RWPE2 (cell line): Measurements from ENCODE around the gene FBXW4.

Experiments used
- ATAC-seq: fragments of 200-7000 bp; cut with Tn5 transposase; 3 replicates; pipeline ENCODE4 v1.9.1; 2021; ENCODE audit warnings: low read depth
- DNase-seq: peaks from one replicate; pipeline ENCODE4 v3.0.0-alpha.2; 2020; ENCODE audit warnings: low spot score
- H3K27ac ChIP-seq: fragments of 450-650 bp; 2 replicates; pipeline ENCODE4 v1.5.1; 2017; ENCODE audit warnings: mild to moderate bottlenecking; ENCODE audit not compliant: poor library complexity, severe bottlenecking
- H3K27me3 ChIP-seq: fragments of 250-450 bp; sonication (Bioruptor Pico); 2 replicates; pipeline ENCODE4 v1.5.1; 2021; ENCODE audit warnings: mild to moderate bottlenecking, moderate library complexity; ENCODE audit not compliant: insufficient read depth, poor library complexity, severe bottlenecking
- H3K36me3 ChIP-seq: fragments of 250-450 bp; sonication (Bioruptor Pico); 2 replicates; pipeline ENCODE4 v1.5.1; 2020; ENCODE audit warnings: low read depth, mild to moderate bottlenecking, moderate library complexity
- H3K4me1 ChIP-seq: fragments of 250-450 bp; sonication (Bioruptor Pico); 2 replicates; pipeline ENCODE4 v1.5.1; 2021; ENCODE audit warnings: mild to moderate bottlenecking, moderate library complexity; ENCODE audit not compliant: insufficient read depth, poor library complexity, severe bottlenecking
- H3K4me3 ChIP-seq: fragments of 250-450 bp; sonication (Bioruptor Pico); 2 replicates; pipeline ENCODE4 v1.5.1; 2021; ENCODE audit warnings: mild to moderate bottlenecking, moderate library complexity; ENCODE audit not compliant: severe bottlenecking
- H3K9me3 ChIP-seq: fragments of 250-450 bp; sonication (Bioruptor Pico); 2 replicates; pipeline ENCODE4 v1.5.1; 2021; ENCODE audit warnings: mild to moderate bottlenecking, moderate library complexity; ENCODE audit not compliant: severe bottlenecking
- CTCF ChIP-seq: fragments of 450-650 bp; IDR thresholded peaks from one replicate; pipeline ENCODE4 v1.5.1; 2017; ENCODE audit warnings: mild to moderate bottlenecking, moderate library complexity; ENCODE audit not compliant: poor library complexity, severe bottlenecking

FBXW4 gene

GRCh38 chr10:101575580-101576210 lies 119.3 kb downstream of the FBXW4 start:
- Histone ChIP-seq H3K4me1 (no peaks in the 10 kb centered on the region), H3K36me3 (no peaks in the 10 kb centered on the region), H3K4me3 (no peak overlapping the region), H3K27me3 (no peaks in the 10 kb centered on the region), H3K27ac (no peak overlapping the region), H3K9me3 (no peaks in the 10 kb centered on the region)
- TF ChIP-seq CTCF, result no peak
- no peak for ATAC-seq
- no peak for DNase-seq

DNA sequence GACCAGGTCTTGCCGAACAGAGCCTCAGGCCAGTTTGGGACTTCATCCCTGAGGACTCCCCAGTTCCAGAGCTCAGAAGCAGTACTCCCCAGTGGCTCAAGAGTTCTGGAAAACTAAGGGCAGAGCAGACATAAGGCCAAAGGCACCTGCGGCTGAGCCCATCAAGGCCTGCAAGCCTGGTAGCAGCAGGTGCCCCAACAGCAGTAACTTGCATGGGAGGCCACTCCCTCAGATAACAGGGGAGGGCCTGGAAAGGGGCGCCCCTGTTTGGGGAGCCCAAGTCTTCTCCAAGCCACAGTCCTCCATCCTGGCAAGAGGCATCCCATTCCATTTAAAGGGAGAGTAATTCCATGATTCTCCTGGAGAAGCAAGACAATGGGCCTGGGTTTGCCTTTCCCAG lies 119.9 kb downstream of the FBXW4 start:
- H3K4me1 ChIP-seq, result no peaks in the 10 kb centered on the region
- no peaks in the 10 kb centered on the region for H3K27me3 ChIP-seq
- no peaks in the 10 kb centered on the region for H3K36me3 ChIP-seq
- no peak for DNase-seq
- H3K9me3 ChIP-seq, result no peaks in the 10 kb centered on the region
- no peak for TF ChIP-seq CTCF
- no peak for ATAC-seq
- no peak overlapping the region for H3K27ac ChIP-seq
- H3K4me3 ChIP-seq, result no peak overlapping the region

DNA sequence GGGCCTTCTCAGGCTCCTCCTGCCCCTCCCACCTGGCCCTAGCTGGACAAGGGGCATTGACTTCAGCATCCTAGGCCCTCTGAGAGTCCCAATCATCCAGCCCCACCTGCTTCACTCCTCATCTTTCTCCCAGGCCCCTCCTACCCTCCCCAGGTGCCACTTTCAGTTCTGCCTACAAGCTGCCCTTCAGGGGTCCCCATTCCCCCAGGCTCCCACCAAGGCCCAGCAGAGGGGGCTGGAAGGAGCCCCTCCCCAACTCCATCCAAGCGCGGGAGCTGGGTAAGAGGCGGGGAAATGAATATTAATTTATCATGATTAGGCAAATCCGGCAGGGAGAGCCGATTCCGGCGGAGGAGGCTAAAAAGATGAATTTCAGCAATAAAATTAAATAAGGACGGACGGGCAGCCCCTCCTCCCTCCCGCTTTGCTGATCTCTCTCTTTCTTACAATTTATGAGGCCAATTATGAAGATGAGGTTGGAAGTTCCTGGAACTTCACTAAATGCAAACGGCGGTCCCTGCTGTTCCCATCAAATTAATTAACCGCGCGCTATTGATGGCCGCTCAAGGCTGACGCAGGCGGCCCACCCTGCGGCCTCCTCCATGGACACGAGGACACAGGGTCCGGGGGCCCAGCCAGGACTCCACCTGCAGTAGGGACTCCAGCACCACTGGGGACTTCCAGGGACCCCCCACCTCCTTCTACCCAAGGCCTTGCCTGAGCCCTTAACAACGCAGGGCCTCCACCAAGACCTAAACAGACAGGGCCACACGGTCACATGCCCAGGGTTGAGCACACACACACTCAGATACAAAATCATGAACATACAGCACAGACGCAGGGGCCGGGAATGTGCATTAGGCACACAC lies 120.9 kb downstream of the FBXW4 start:
- Histone ChIP-seq H3K4me3 (no peak overlapping the region), H3K27ac (no peak overlapping the region), H3K27me3 (no peaks in the 10 kb centered on the region), H3K36me3 (no peaks in the 10 kb centered on the region), H3K4me1 (no peaks in the 10 kb centered on the region), H3K9me3 (no peaks in the 10 kb centered on the region)
- DNase-seq, result peak; percentile 54
- no peak for ATAC-seq
- no peak for TF ChIP-seq CTCF

GRCh38 chr10:101572785-101573184 lies 122.2 kb downstream of the FBXW4 start:
- no peak overlapping the region for H3K27ac ChIP-seq
- no peaks in the 10 kb centered on the region for H3K9me3 ChIP-seq
- no peaks in the 10 kb centered on the region for H3K36me3 ChIP-seq
- ATAC-seq, result no peak
- no peak overlapping the region for H3K4me3 ChIP-seq
- peak; percentile 19 for DNase-seq
- no peaks in the 10 kb centered on the region for H3K4me1 ChIP-seq
- no peak for TF ChIP-seq CTCF
- H3K27me3 ChIP-seq, result no peaks in the 10 kb centered on the region

DNA sequence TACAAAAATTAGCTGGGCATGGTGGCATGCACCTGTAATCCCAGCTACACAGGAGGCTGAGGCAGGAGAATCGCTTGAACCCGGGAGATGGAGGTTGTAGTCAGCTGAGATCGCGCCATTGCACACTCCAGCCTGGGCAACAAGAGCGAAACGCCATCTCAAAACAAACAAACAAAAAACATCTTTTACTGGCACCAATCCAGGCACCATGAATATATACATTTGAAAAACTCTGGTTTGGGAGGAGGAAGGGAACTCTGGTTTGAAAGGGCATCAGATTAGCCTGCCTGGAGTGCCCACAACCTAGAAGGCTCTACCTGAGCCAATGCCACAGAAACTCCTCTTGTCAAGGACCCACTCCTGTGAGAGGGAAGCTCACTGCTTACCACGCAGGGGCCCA lies 122.8 kb downstream of the FBXW4 start:
- ATAC-seq (no peak), DNase-seq (no peak)
- Histone ChIP-seq H3K27ac (no peak overlapping the region), H3K9me3 (no peaks in the 10 kb centered on the region), H3K4me1 (no peaks in the 10 kb centered on the region), H3K27me3 (peaks cover 2% of the 10 kb centered on the region), H3K4me3 (no peak overlapping the region), H3K36me3 (no peaks in the 10 kb centered on the region)
- TF ChIP-seq CTCF, result no peak
